ENCODE data around the gene DGKH. TPM values are rescaled to one million over a fixed set of nuclear protein-coding genes. Genes with fewer than 3 reads are reported as not detected.
A peak's percentile ranks its signal among the peaks of the same experiment; 100 is the strongest.

The DGKH gene
- total and polyA plus RNA-seq, 9 of the 15 experiments (the other 6 are each of a cell fraction or from before 2014, with no cell fraction given), result 0.38 to 4.4 (median 3.1) TPM

DNA sequence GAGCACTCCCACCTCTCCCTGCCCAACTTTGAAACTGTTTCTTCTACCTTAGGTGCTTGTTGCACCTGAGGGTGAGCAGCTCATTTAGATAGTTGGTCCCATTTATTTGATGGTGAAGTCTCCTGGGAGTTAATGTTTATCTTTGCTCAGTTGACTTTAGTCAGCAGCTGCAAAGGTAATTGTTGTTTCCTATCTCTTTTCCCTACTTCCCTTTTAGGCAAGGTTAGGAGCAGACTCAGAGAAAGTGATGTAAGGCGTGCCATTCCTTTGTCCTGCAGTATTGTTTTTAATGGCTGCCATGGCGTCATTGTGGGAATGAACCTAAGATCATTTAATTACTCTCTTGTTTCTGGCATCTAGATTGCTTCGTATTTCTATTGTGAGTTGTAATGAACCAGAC lies 235.1 kb downstream of the DGKH start:
- Histone ChIP-seq H3K27me3 (ENCODE audit: control insufficient read depth in 2 of 2, insufficient read depth in 2 of 2, low read length in 2 of 2) (no peaks in the 10 kb centered on the region), H3K9me1 (ENCODE audit: control insufficient read depth, insufficient read depth, low read length) (no peaks in the 10 kb centered on the region), H3K27ac (ENCODE audit: extremely low read depth, low read depth, low read length) (no peak overlapping the region), H3K79me2 (ENCODE audit: control insufficient read depth, insufficient read depth, low read length) (peaks cover 86% of the 10 kb centered on the region), H3K4me2 (ENCODE audit: insufficient read depth, low read length) (no peak overlapping the region), H3K9ac (ENCODE audit: insufficient read depth in 1 of 2, low read depth in 2 of 2, low read length in 2 of 2) (no peak overlapping the region), H3K36me3 (ENCODE audit: control insufficient read depth, insufficient read depth, low read length) (peaks cover 29% of the 10 kb centered on the region), H3K4me1 (replicated peaks in 1 of 2; ENCODE audit: control insufficient read depth in 2 of 2, insufficient read depth in 2 of 2, low read length in 2 of 2) (peaks cover 0 to 22% of the 10 kb centered on the region in 2 experiments; a peak in 3 of 5 replicates), H2AFZ (ENCODE audit: low read depth, low read length) (no peak overlapping the region), H3K4me3 (no peak overlapping the region), H3K9me3 (replicated peaks; ENCODE audit: control insufficient read depth, insufficient read depth, low read depth, low read length) (no peaks in the 10 kb centered on the region), H4K20me1 (replicated peaks; ENCODE audit: control insufficient read depth, insufficient read depth, low read length) (peaks cover 4% of the 10 kb centered on the region; the same call in 1 of the 2 replicates)
- TF ChIP-seq NFATC3 (IDR thresholded peaks at IDR 0.05) (no peak), SOX6 (IDR thresholded peaks at IDR 0.05) (peak; percentile 20; the same call in 1 of the 2 replicates)
- ChIA-PET POLR2A (no interaction called here), CTCF (ENCODE audit: low intra/inter-chr PET ratio) (no interaction called here)
- no peak for FAIRE-seq
- in situ Hi-C loops (cut with MboI), result no loop called here
- ATAC-seq, result no peak
- no peak for DNase-seq (ENCODE audit: extremely low read depth in 1 of 4, low spot score in 3 of 4)
- WGBS (ENCODE audit: insufficient coverage, low coverage, missing lambda C conversion rate), result 68% methylated on average over 3 of the region's 3 CpGs
- intact Hi-C loops (cut with micrococcal nuclease), result no loop called here
- BruUV-seq (replicated peaks), result no TSS peak

DNA sequence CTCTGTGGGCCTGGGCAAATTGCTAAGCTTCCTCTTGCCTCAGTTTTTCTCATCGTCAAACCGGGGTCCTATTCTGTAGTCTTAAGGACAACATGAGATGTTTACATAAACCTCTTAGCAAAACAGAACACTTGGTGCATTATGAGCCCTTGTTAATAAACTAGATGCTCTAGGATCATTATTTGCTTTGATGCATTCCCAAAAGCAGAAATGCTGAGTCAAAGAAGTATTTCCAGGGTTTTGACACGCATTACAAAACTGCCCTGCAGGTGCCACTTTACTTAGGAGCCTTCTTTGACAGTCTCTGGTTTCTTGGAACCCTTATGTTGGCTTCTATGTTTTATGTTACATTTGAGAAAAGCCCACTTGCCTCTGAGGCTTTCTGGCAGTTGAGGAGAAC lies 235.6 kb downstream of the DGKH start:
- CTCF ChIA-PET (ENCODE audit: low intra/inter-chr PET ratio), result no interaction called here
- FAIRE-seq, result no peak
- Histone ChIP-seq H3K4me1 (replicated peaks in 1 of 2; ENCODE audit: control insufficient read depth in 2 of 2, insufficient read depth in 2 of 2, low read length in 2 of 2) (peaks cover 0 to 18% of the 10 kb centered on the region in 2 experiments; a peak in 3 of 5 replicates), H3K9me3 (replicated peaks; ENCODE audit: control insufficient read depth, insufficient read depth, low read depth, low read length) (no peaks in the 10 kb centered on the region), H3K4me3 (no peak overlapping the region), H3K27ac (ENCODE audit: extremely low read depth, low read depth, low read length) (no peak overlapping the region), H3K79me2 (ENCODE audit: control insufficient read depth, insufficient read depth, low read length) (peaks cover 86% of the 10 kb centered on the region), H3K27me3 (ENCODE audit: control insufficient read depth in 2 of 2, insufficient read depth in 2 of 2, low read length in 2 of 2) (no peaks in the 10 kb centered on the region), H3K9ac (ENCODE audit: insufficient read depth in 1 of 2, low read depth in 2 of 2, low read length in 2 of 2) (no peak overlapping the region), H2AFZ (ENCODE audit: low read depth, low read length) (no peak overlapping the region), H3K9me1 (ENCODE audit: control insufficient read depth, insufficient read depth, low read length) (no peaks in the 10 kb centered on the region), H3K36me3 (ENCODE audit: control insufficient read depth, insufficient read depth, low read length) (peaks cover 34% of the 10 kb centered on the region), H4K20me1 (replicated peaks; ENCODE audit: control insufficient read depth, insufficient read depth, low read length) (peaks cover 4% of the 10 kb centered on the region; the same call in 1 of the 2 replicates), H3K4me2 (ENCODE audit: insufficient read depth, low read length) (no peak overlapping the region)
- DNase-seq (ENCODE audit: extremely low read depth in 1 of 4, low spot score in 3 of 4), result no peak
- TF ChIP-seq C11orf30 (IDR thresholded peaks at IDR 0.05; ENCODE audit: low read depth) (peak; percentile 20; the same call in 1 of the 2 replicates), NFXL1 (CRISPR knock-in tag; IDR thresholded peaks at IDR 0.05) (no peak), PHF20 (IDR thresholded peaks at IDR 0.05; ENCODE audit: partially characterized antibody) (no peak), ZNF316 (IDR thresholded peaks at IDR 0.05) (0 out of 2 replicates have a peak, but pooled peaks have one; percentile 20)
- 84% methylated on average over 3 of the region's 3 CpGs for WGBS (ENCODE audit: insufficient coverage, low coverage, missing lambda C conversion rate)
- no TSS peak for BruUV-seq (replicated peaks)
- intact Hi-C loops (cut with micrococcal nuclease) (no loop called here), in situ Hi-C loops (cut with MboI) (no loop called here)
- POLR2A ChIA-PET, result no interaction called here
- ATAC-seq, result no peak

Small RNA genes lying within 50 kb of the gene (small RNA-seq; reads per million reads assigned to genes)
- not detected for gene RPS28P8

Other genes with a start within 250 kb of the DGKH start
- gene VWA8, start 87.5 kb upstream of the DGKH start, total RNA-seq (2014; rRNA removed), result 12.6 and 13.3 TPM in 2 replicates
- 18.1 and 18.5 TPM in 2 replicates for gene VWA8, start 87.5 kb upstream of the DGKH start, total RNA-seq (2014; rRNA removed; fragmentation: Illumina TruSeq; extraction: Trizol)
- gene VWA8, start 87.5 kb upstream of the DGKH start, total RNA-seq (2015; rRNA removed; fragmentation: Illumina TruSeq; extraction: Trizol), result 13.5 and 15.8 TPM in 2 replicates
- 17.3 and 21.5 TPM in 2 replicates for gene VWA8, start 87.5 kb upstream of the DGKH start, total RNA-seq (2021)
- gene VWA8, start 87.5 kb upstream of the DGKH start, polyA plus RNA-seq (2011; rRNA removed), result 12.4 and 13.2 TPM in 2 replicates
- 10.2 and 13.7 TPM in 2 replicates for gene VWA8, start 87.5 kb upstream of the DGKH start, polyA plus RNA-seq (2014; fragmentation: Illumina TruSeq; extraction: Trizol)
- 1 to 10 TPM; 2.1 to 2.5 TPM for gene VWA8, start 87.5 kb upstream of the DGKH start, polyA plus RNA-seq (2014; fragmentation: Nextera tagmentation; extraction: Ambion mirVana)
- 7.9 and 9.1 TPM in 2 replicates for gene VWA8, start 87.5 kb upstream of the DGKH start, polyA plus RNA-seq (2014; rRNA removed)
- 6.7 and 7.5 TPM in 2 replicates for gene AKAP11, start 223.5 kb downstream of the DGKH start, total RNA-seq (2014; rRNA removed)
- 15.5 and 16.9 TPM in 2 replicates for gene AKAP11, start 223.5 kb downstream of the DGKH start, total RNA-seq (2014; rRNA removed; fragmentation: Illumina TruSeq; extraction: Trizol)
- gene AKAP11, start 223.5 kb downstream of the DGKH start, total RNA-seq (2015; rRNA removed; fragmentation: Illumina TruSeq; extraction: Trizol), result 10.7 and 10.9 TPM in 2 replicates
- gene AKAP11, start 223.5 kb downstream of the DGKH start, total RNA-seq (2021), result 14.5 and 15.4 TPM in 2 replicates
- 26.4 and 31.3 TPM in 2 replicates for gene AKAP11, start 223.5 kb downstream of the DGKH start, polyA plus RNA-seq (2011; rRNA removed)
- gene AKAP11, start 223.5 kb downstream of the DGKH start, polyA plus RNA-seq (2014; fragmentation: Illumina TruSeq; extraction: Trizol), result 10.2 and 12.3 TPM in 2 replicates
- 1 to 10 TPM; 2.2 to 3.5 TPM for gene AKAP11, start 223.5 kb downstream of the DGKH start, polyA plus RNA-seq (2014; fragmentation: Nextera tagmentation; extraction: Ambion mirVana)
- gene AKAP11, start 223.5 kb downstream of the DGKH start, polyA plus RNA-seq (2014; rRNA removed), result 7.1 and 7.9 TPM in 2 replicates

Data from K562 (cell line).